Neural crest cell (in vitro differentiated cells): Measurements from ENCODE around the gene MOV10L1. TPM values are rescaled to one million over a fixed set of nuclear protein-coding genes. Genes with fewer than 3 reads are reported as not detected.

Experiments used
- DNase-seq: peaks from one replicate; pipeline ENCODE4 v3.0.0; 2021; ENCODE audit warnings: low read depth, mixed read lengths, low spot score
- H3K27ac Mint-ChIP-seq: one replicate; pipeline ENCODE4 v1.8.0; 2021; ENCODE audit warnings: mild to moderate bottlenecking, mixed read lengths; ENCODE audit not compliant: unreplicated experiment
- H3K27me3 Mint-ChIP-seq: 2 replicates; pipeline ENCODE4 v1.8.0; 2021; ENCODE audit warnings: low read depth, mild to moderate bottlenecking, mixed read lengths
- H3K36me3 Mint-ChIP-seq: 2 replicates; pipeline ENCODE4 v1.8.0; 2021; ENCODE audit warnings: low read depth, mild to moderate bottlenecking, mixed read lengths
- H3K4me1 Mint-ChIP-seq: 2 replicates; pipeline ENCODE4 v1.8.0; 2021; ENCODE audit warnings: mixed read lengths
- H3K4me3 Mint-ChIP-seq: one replicate; pipeline ENCODE4 v1.8.0; 2021; ENCODE audit warnings: mild to moderate bottlenecking, mixed read lengths
- H3K9me3 Mint-ChIP-seq: 2 replicates; pipeline ENCODE4 v1.8.0; 2021; ENCODE audit warnings: mixed read lengths
- total RNA-seq: library from RNA; stranded (reverse); gene quantifications from 2 replicates; pipeline ENCODE4 v1.2.1, GENCODE V29; 2021
- TF ChIP-seq, protein P1 (sequence below): fragments of 200-600 bp; sonication (generic); conservative IDR thresholded peaks from 2 replicates; pipeline ENCODE4 v1.5.0; 2021; ENCODE audit warnings: antibody characterized with exemption, mild to moderate bottlenecking

MOV10L1 gene
- total RNA-seq, 1 donor from 2014 or later = not detected

DNA sequence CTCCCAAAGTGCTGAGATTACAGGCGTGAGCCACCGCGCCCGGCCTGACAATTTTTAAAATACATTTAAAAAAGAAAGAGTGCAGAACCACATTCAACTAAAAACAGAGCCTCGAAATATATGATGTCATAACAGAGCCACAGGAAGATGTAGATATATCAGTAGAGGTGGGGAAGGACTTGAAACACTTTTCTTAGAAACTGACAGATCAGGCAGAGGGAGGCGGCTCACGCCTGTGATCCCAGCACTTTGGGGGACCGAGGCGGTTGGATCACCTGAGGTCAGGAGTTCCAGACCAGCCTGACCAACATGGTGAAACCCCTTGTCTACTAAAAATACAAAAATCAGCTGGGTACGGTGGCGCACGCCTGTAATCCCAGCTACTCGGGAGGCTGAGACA lies 11.6 kb upstream of the MOV10L1 start:
- Mint-ChIP-seq H3K4me3 (no peak overlapping the region), H3K27me3 (no peaks in the 10 kb centered on the region), H3K27ac (no peak overlapping the region), H3K4me1 (peaks cover 12% of the 10 kb centered on the region), H3K9me3 (no peaks in the 10 kb centered on the region), H3K36me3 (no peaks in the 10 kb centered on the region)
- no peak for DNase-seq
- TF ChIP-seq, protein P1, sequence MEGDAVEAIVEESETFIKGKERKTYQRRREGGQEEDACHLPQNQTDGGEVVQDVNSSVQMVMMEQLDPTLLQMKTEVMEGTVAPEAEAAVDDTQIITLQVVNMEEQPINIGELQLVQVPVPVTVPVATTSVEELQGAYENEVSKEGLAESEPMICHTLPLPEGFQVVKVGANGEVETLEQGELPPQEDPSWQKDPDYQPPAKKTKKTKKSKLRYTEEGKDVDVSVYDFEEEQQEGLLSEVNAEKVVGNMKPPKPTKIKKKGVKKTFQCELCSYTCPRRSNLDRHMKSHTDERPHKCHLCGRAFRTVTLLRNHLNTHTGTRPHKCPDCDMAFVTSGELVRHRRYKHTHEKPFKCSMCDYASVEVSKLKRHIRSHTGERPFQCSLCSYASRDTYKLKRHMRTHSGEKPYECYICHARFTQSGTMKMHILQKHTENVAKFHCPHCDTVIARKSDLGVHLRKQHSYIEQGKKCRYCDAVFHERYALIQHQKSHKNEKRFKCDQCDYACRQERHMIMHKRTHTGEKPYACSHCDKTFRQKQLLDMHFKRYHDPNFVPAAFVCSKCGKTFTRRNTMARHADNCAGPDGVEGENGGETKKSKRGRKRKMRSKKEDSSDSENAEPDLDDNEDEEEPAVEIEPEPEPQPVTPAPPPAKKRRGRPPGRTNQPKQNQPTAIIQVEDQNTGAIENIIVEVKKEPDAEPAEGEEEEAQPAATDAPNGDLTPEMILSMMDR = no peak

DNA sequence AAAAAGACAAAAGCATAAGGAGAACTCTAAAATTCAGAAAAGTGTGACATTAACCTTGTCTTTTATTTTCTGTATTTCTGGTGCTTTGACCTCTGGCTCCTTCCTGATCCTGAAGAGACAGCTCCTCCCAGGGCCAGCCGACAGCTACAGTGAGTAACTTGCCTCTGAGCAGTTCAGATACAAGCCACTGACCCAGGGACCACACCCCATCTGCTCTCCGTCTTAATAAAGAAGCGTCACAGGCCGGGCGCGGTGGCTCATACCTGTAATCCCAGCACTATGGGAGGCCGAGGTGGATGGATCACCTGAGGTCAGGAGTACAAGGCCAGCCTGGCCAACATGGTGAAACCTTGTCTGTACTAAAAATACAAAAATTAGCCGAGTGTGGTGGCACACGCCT lies 11.0 kb upstream of the MOV10L1 start:
- H3K4me3 Mint-ChIP-seq = no peak overlapping the region
- no peak overlapping the region for H3K27ac Mint-ChIP-seq
- H3K36me3 Mint-ChIP-seq = no peaks in the 10 kb centered on the region
- H3K9me3 Mint-ChIP-seq = no peaks in the 10 kb centered on the region
- H3K27me3 Mint-ChIP-seq = no peaks in the 10 kb centered on the region
- TF ChIP-seq, protein P1 = no peak
- no peak for DNase-seq
- H3K4me1 Mint-ChIP-seq = peaks cover 14% of the 10 kb centered on the region

DNA sequence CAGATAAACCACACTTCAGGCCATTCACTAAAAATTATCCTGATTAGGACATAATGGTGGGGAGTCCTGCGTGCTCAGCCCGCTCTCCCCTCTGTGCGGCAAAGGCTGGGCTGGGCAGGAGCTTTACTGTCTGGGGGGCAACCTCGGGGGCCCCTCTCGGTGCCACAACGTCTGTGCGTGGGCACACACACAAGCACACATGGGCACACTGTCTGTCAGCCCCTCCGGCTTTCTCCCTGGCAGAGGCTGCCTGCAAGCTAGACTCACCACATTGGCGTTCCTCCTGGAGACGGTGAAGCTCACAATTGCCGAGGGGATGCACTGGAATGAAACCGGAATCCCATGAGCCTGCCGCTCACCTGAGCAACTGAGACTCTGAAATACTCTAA lies 9.7 kb upstream of the MOV10L1 start:
- Mint-ChIP-seq H3K4me3 (no peak overlapping the region), H3K36me3 (no peaks in the 10 kb centered on the region), H3K27me3 (no peaks in the 10 kb centered on the region), H3K4me1 (peaks cover 20% of the 10 kb centered on the region), H3K27ac (peak overlapping the region; percentile 57), H3K9me3 (no peaks in the 10 kb centered on the region)
- TF ChIP-seq, protein P1 = no peak
- DNase-seq = no peak

DNA sequence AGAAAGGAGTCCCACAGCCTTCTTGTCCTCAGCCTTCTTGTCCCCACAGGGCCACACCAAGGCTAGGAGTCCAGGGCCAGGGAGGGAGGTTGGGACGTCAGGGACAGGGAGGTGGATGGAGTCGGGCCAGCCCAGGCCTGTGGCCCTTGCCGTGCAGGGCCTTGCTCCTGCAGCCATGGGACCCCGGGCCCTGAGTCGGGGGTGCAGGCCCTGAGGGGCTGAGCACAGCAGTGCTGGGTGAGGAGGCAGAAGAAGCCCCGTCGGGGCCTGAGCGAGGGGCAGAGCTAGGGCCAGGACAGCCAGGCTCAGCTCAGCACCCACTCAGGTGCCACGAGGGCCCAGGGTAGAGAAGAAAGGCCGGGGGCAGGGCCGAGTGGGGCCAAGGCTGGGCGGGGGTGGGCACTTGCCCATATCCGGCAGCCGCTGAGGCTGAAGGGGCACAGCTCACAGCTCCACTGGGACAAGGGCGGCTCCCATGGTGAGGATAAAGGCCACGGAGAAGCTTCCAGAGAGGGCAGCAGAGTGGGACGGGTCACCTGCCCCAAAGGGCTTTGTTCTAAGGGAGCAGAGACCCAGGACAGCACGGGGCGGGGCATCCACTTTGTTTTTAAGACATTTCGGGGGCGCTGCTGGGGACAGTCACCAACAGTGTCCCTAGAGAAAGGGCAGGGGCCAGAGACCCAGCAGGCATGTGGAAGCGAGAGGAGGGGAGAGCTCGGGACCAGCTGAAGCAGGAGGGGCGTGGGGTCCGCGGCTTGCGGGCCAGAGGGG lies 8.2 kb upstream of the MOV10L1 start:
- Mint-ChIP-seq H3K36me3 (no peaks in the 10 kb centered on the region), H3K4me1 (peaks cover 20% of the 10 kb centered on the region), H3K4me3 (no peak overlapping the region), H3K27ac (no peak overlapping the region), H3K9me3 (no peaks in the 10 kb centered on the region), H3K27me3 (no peaks in the 10 kb centered on the region)
- TF ChIP-seq, protein P1 = no peak
- no peak for DNase-seq

DNA sequence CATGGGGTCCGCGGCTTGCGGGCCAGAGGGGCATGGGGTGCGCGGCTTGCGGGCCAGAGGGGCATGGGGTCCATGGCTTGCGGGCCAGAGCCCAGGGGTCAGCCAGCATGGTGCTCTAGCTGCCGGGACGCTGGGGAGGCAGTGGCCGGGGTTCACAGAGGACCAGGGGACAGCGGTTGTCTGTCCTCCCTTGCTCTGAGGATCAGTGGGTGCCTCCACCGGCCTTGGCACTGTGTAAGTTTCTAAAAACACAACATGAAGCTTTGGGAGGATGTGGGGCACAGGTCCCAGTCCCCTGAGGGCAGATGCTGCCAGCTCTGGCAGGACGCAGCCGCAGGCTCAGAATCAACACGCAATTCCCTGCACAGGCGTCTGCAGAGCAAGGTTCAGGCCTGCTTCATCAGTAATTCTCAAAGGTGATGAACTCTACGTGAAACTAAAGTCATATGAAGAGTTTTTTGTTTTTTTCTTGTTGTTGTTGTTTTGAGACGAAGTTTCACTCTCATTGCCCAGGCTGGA lies 7.5 kb upstream of the MOV10L1 start:
- H3K9me3 Mint-ChIP-seq = no peaks in the 10 kb centered on the region
- no peaks in the 10 kb centered on the region for H3K27me3 Mint-ChIP-seq
- no peaks in the 10 kb centered on the region for H3K36me3 Mint-ChIP-seq

More for the DNA sequence above, 7.5 kb upstream of the MOV10L1 start:
- Mint-ChIP-seq H3K4me1 (peaks cover 20% of the 10 kb centered on the region), H3K4me3 (no peak overlapping the region), H3K27ac (no peak overlapping the region)
- TF ChIP-seq, protein P1 = no peak
- no peak for DNase-seq
